H9 (cell line): ENCODE data around the gene TSPEAR. TPM values are rescaled to one million over a fixed set of nuclear protein-coding genes. Genes with fewer than 3 reads are reported as not detected.

Source experiments
- DNase-seq: peaks from one replicate; pipeline ENCODE4 v3.0.0-alpha.2; 2017
- H2AFZ ChIP-seq: one replicate; pipeline ENCODE4 v1.6.1; 2013; ENCODE audit warnings: mild to moderate bottlenecking, low read length, control low read depth, moderate library complexity
- H2AK5ac ChIP-seq: 2 replicates; pipeline ENCODE4 v1.6.1; 2013; ENCODE audit warnings: low read length, control low read depth, mixed read lengths; ENCODE audit not compliant: insufficient read length
- H2BK120ac ChIP-seq: one replicate; pipeline ENCODE4 v1.6.1; 2013; ENCODE audit warnings: low read depth, mild to moderate bottlenecking, low read length, control low read depth, inconsistent platforms; ENCODE audit not compliant: poor library complexity, severe bottlenecking
- H2BK12ac ChIP-seq: 2 replicates; pipeline ENCODE4 v1.6.1; 2013; ENCODE audit warnings: low read length, control low read depth, mixed read lengths, low read depth; ENCODE audit not compliant: insufficient read length
- H2BK15ac ChIP-seq: 2 replicates; pipeline ENCODE4 v1.6.1; 2013; ENCODE audit warnings: low read depth, low read length, control low read depth
- H2BK20ac ChIP-seq: one replicate; pipeline ENCODE4 v1.6.1; 2013; ENCODE audit warnings: low read depth, mild to moderate bottlenecking, low read length, control low read depth, inconsistent platforms; ENCODE audit not compliant: poor library complexity, severe bottlenecking
- H2BK5ac ChIP-seq: 2 replicates; pipeline ENCODE4 v1.6.1; 2013; ENCODE audit warnings: low read length, control low read depth, mixed read lengths; ENCODE audit not compliant: insufficient read length
- H3K14ac ChIP-seq: 2 replicates; pipeline ENCODE4 v1.6.1; 2013; ENCODE audit warnings: low read length, control low read depth; ENCODE audit not compliant: insufficient read depth
- H3K18ac ChIP-seq: 2 replicates; pipeline ENCODE4 v1.6.1; 2013; ENCODE audit warnings: low read depth, mild to moderate bottlenecking, mixed read lengths, low read length, control low read depth; ENCODE audit not compliant: insufficient read length
- H3K23ac ChIP-seq: 2 replicates; pipeline ENCODE4 v1.6.1; 2013; ENCODE audit warnings: low read length, control low read depth, mixed read lengths, low read depth; ENCODE audit not compliant: insufficient read length
- H3K23me2 ChIP-seq: 2 replicates; pipeline ENCODE4 v1.6.1; 2013; ENCODE audit warnings: low read depth, mild to moderate bottlenecking, mixed read lengths, low read length, control low read depth; ENCODE audit not compliant: insufficient read length, poor library complexity, severe bottlenecking
- H3K27ac ChIP-seq: 2 replicates; pipeline ENCODE4 v1.5.1; 2013; ENCODE audit warnings: low read length, control low read depth, mixed read lengths, low read depth; ENCODE audit not compliant: insufficient read length
- H3K27me3 ChIP-seq: 2 replicates; pipeline ENCODE4 v1.6.1; 2013; ENCODE audit warnings: low read length, control low read depth, inconsistent platforms; ENCODE audit not compliant: insufficient read depth
- H3K4ac ChIP-seq: 2 replicates; pipeline ENCODE4 v1.6.1; 2013; ENCODE audit warnings: low read depth, mild to moderate bottlenecking, control low read depth, inconsistent platforms, low read length, moderate library complexity
- H3K4me1 ChIP-seq: 2 replicates; pipeline ENCODE4 v1.6.1; 2013; ENCODE audit warnings: low read length, control low read depth, inconsistent platforms; ENCODE audit not compliant: insufficient read depth
- H3K4me2 ChIP-seq: 2 replicates; pipeline ENCODE4 v1.6.1; 2013; ENCODE audit warnings: low read length, control low read depth, mixed read lengths; ENCODE audit not compliant: insufficient read length, insufficient read depth
- H3K56ac ChIP-seq: 2 replicates; pipeline ENCODE4 v1.6.1; 2013; ENCODE audit warnings: low read depth, mild to moderate bottlenecking, mixed read lengths, low read length, control low read depth; ENCODE audit not compliant: insufficient read length
- H3K79me1 ChIP-seq: 2 replicates; pipeline ENCODE4 v1.6.1; 2013; ENCODE audit warnings: low read depth, mild to moderate bottlenecking, moderate library complexity, low read length, control low read depth, inconsistent platforms; ENCODE audit not compliant: insufficient read depth, poor library complexity, severe bottlenecking
- H3K79me2 ChIP-seq: 2 replicates; pipeline ENCODE4 v1.6.1; 2013; ENCODE audit warnings: low read length, control low read depth, inconsistent platforms; ENCODE audit not compliant: insufficient read depth
- H3K9ac ChIP-seq: 2 replicates; pipeline ENCODE4 v1.6.1; 2013; ENCODE audit warnings: low read length, control low read depth, mixed read lengths; ENCODE audit not compliant: insufficient read length; ENCODE audit errors: extremely low read depth
- H3K9me3 ChIP-seq: one replicate; pipeline ENCODE4 v1.6.1; 2013; ENCODE audit warnings: low read depth, low read length, inconsistent platforms; ENCODE audit not compliant: control insufficient read depth
- H3T11ph ChIP-seq: one replicate; pipeline ENCODE4 v1.6.1; 2013; ENCODE audit warnings: mild to moderate bottlenecking, low read length, control low read depth, inconsistent platforms
- H4K20me1 ChIP-seq: one replicate; pipeline ENCODE4 v1.6.1; 2013; ENCODE audit not compliant: control insufficient read depth, insufficient read length, insufficient read depth
- H4K5ac ChIP-seq: 2 replicates; pipeline ENCODE4 v1.6.1; 2013; ENCODE audit warnings: low read depth, mild to moderate bottlenecking, mixed read lengths, low read length, control low read depth; ENCODE audit not compliant: insufficient read length
- H4K8ac ChIP-seq: replicated peaks from 2 replicates; pipeline ENCODE4 v1.6.1; 2013; ENCODE audit warnings: low read length, control low read depth, mixed read lengths, low read depth; ENCODE audit not compliant: insufficient read length
- H4K91ac ChIP-seq: 2 replicates; pipeline ENCODE4 v1.6.1; 2013; ENCODE audit warnings: low read depth, mild to moderate bottlenecking, moderate library complexity, mixed read lengths, low read length, control low read depth; ENCODE audit not compliant: insufficient read length
- H3K27ac Mint-ChIP-seq, 3 experiments: 2 replicates in 2 of 3; 3 replicates in 1 of 3; pipeline ENCODE4 v1.8.0; 2020 to 2021; ENCODE audit warnings: mixed read lengths in 3 of 3, mild to moderate bottlenecking in 1 of 3, moderate library complexity in 1 of 3
- H3K27me3 Mint-ChIP-seq: 2 replicates; pipeline ENCODE4 v1.8.0; 2021; ENCODE audit warnings: low read depth, mild to moderate bottlenecking, moderate library complexity, mixed read lengths
- H3K36me3 Mint-ChIP-seq, 3 experiments: 2 replicates in 2 of 3; 3 replicates in 1 of 3; pipeline ENCODE4 v1.8.0; 2020 to 2021; ENCODE audit warnings: low read depth in 3 of 3, mixed read lengths in 3 of 3; ENCODE audit not compliant: insufficient read depth in 1 of 3
- H3K4me1 Mint-ChIP-seq, 2 experiments: 2 replicates each; pipeline ENCODE4 v1.8.0; 2020; ENCODE audit warnings: mixed read lengths in 2 of 2
- H3K4me3 Mint-ChIP-seq, 2 experiments: 2 replicates in 1 of 2; 3 replicates in 1 of 2; pipeline ENCODE4 v1.8.0; 2020 to 2021; ENCODE audit warnings: mild to moderate bottlenecking in 2 of 2, mixed read lengths in 2 of 2, moderate library complexity in 1 of 2
- H3K9me3 Mint-ChIP-seq, 2 experiments: 2 replicates in 1 of 2; 3 replicates in 1 of 2; pipeline ENCODE4 v1.8.0; 2020; ENCODE audit warnings: mild to moderate bottlenecking in 2 of 2, mixed read lengths in 2 of 2, moderate library complexity in 1 of 2
- WGBS: extraction: QIAGEN DNeasy Blood & Tissue Kit; methylation state at CpG from one replicate; pipeline ENCODE4 v1.1.7; 2013; ENCODE audit warnings: missing lambda C conversion rate, low lambda C conversion rate, mixed read lengths; ENCODE audit not compliant: insufficient read length; ENCODE audit errors: extremely low coverage; 5-methylcytosine and 5-hydroxymethylcytosine counted together
- total RNA-seq: library from RNA; stranded (reverse); gene quantifications from 2 replicates; pipeline ENCODE4 v1.2.1, GENCODE V29; 2021
- TF ChIP-seq, protein P1 (sequence below): fragments of 200-600 bp; sonication (generic); conservative IDR thresholded peaks from 3 replicates; pipeline ENCODE4 v1.8.0; 2021; ENCODE audit warnings: antibody characterized with exemption, mild to moderate bottlenecking

Gene TSPEAR
- total RNA-seq, 1 experiment from 2014 or later: 1.3 TPM

- no peak overlapping the region for H2BK5ac ChIP-seq
These were observed 244.9 kb downstream of the TSPEAR start for GRCh38 chr21:44466351-44466954.

More at GRCh38 chr21:44466351-44466954, 244.9 kb downstream of the TSPEAR start:
- Histone ChIP-seq H3K14ac (no peak overlapping the region), H3K27me3 (no peaks in the 10 kb centered on the region), H3K9me3 (no peaks in the 10 kb centered on the region), H2AFZ (no peak overlapping the region), H3K4ac (no peak overlapping the region), H4K20me1 (no peaks in the 10 kb centered on the region), H3K56ac (no peak overlapping the region), H4K8ac (no peak overlapping the region), H3K23me2 (no peaks in the 10 kb centered on the region), H3K4me1 (no peaks in the 10 kb centered on the region), H2BK120ac (no peak overlapping the region), H3K4me2 (no peak overlapping the region), H3K9ac (no peak overlapping the region), H4K5ac (no peak overlapping the region), H3K18ac (no peak overlapping the region), H3K27ac (no peak overlapping the region), H3K79me2 (no peaks in the 10 kb centered on the region), H2BK15ac (no peak overlapping the region), H3K79me1 (no peaks in the 10 kb centered on the region), H2AK5ac (no peak overlapping the region), H2BK12ac (no peak overlapping the region), H3K23ac (no peak overlapping the region), H4K91ac (no peak overlapping the region), H3T11ph (no peak overlapping the region), H2BK20ac (no peak overlapping the region)
- Mint-ChIP-seq H3K36me3 (no peaks in the 10 kb centered on the region), H3K9me3 (no peaks in the 10 kb centered on the region), H3K4me3 (no peak overlapping the region), H3K27me3 (no peaks in the 10 kb centered on the region), H3K4me1 (peaks cover 6 to 15% of the 10 kb centered on the region in 2 experiments), H3K27ac (no peak overlapping the region; a peak in 1 of 7 replicates)
- WGBS: no CpG with 5 or more reads among the region's 16 CpGs
- TF ChIP-seq, protein P1, sequence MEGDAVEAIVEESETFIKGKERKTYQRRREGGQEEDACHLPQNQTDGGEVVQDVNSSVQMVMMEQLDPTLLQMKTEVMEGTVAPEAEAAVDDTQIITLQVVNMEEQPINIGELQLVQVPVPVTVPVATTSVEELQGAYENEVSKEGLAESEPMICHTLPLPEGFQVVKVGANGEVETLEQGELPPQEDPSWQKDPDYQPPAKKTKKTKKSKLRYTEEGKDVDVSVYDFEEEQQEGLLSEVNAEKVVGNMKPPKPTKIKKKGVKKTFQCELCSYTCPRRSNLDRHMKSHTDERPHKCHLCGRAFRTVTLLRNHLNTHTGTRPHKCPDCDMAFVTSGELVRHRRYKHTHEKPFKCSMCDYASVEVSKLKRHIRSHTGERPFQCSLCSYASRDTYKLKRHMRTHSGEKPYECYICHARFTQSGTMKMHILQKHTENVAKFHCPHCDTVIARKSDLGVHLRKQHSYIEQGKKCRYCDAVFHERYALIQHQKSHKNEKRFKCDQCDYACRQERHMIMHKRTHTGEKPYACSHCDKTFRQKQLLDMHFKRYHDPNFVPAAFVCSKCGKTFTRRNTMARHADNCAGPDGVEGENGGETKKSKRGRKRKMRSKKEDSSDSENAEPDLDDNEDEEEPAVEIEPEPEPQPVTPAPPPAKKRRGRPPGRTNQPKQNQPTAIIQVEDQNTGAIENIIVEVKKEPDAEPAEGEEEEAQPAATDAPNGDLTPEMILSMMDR: no peak
- DNase-seq: no peak
